HG02840 (cell line): Measurements from ENCODE around the gene CXCR3.
"Not testable (repeated sequence)": the region's sequence is repeated elsewhere in the genome, so short reads cannot be mapped to it uniquely, and the experiment has no call there.

ENCODE experiments used
- ATAC-seq: cut with Tn5 transposase; IDR thresholded peaks from one replicate; pipeline ENCODE4 v1.9.1; 2021; ENCODE audit warnings: mild to moderate bottlenecking, moderate library complexity, moderate number of reproducible peaks; ENCODE audit not compliant: unreplicated experiment, low FRiP score

The CXCR3 gene

DNA sequence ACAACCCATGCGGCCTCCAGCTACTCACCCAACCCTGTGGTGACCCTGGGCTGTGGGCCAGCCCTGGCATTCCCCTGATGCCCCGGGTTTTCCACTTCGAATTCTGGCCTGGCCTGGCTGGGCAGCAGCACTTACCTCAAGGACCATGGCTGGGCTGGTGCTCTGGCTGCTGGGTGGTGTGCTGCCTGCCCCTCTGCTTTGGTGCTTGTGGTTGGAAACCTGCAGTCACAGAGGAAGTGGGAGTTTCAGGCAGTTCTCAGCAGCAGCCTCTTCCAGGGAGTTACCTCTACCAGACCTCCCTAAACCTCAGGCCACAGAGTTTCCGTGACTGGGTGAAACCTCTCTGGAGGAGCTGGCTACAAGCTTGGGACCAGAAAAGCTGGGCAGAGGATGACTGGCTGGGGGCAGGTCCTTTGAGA lies at the start of gene CXCR3:
Gene CXCR3, minus strand, starts transcription at position 209 of the 419 bp plus-strand sequence. Its CDS starts 62 bp downstream, at position 147.
- ATAC-seq: no peak

DNA sequence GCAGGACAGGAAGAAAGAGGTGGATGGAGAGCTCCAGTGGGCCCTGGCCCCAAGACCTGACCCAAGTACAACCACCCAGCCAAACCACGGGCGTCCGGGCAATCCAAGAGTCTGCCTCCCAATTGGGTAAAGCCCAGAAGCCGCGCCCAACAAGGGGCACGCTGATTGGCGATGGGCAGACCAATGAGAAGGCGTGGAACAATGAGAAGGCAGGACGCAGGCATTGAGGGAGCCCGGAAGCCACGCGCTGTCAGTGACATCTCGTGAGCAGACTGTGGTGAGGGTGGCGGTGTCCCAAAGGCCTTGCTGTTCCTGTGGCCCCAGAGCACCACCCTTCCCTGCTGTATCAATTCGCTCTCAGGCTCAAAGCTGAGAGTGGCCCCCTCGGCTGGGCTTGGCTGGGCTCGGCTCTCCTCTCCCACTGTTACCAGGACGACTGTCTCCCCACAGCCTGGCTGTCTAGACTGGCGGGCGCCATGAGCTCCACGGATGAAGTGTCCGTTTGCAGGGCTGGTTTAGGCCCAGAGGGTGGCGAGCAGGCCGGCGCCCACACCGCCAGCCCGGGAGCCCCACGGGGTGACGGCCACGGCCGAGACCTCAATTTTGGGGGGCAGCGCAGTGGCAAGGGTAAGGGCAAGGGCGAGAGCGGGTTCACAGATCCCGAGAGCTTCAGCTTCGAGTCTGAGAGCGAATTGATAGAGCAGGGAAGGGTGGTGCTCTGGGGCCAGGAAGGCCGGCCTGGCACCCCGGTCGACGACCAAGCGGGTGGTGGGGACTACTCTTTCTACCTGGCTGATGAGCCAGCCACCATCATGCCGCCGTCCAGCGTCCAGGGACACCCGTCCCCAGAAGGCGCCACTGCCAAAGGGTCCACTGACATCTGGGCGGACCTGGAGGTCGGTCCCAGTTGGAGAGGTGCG lies 49.3 kb upstream of the CXCR3 start, which contains the start of gene LOC101059915:
Gene LOC101059915, plus strand, starts transcription at position 219 of the 920 bp plus-strand sequence.
- no peak for ATAC-seq

DNA sequence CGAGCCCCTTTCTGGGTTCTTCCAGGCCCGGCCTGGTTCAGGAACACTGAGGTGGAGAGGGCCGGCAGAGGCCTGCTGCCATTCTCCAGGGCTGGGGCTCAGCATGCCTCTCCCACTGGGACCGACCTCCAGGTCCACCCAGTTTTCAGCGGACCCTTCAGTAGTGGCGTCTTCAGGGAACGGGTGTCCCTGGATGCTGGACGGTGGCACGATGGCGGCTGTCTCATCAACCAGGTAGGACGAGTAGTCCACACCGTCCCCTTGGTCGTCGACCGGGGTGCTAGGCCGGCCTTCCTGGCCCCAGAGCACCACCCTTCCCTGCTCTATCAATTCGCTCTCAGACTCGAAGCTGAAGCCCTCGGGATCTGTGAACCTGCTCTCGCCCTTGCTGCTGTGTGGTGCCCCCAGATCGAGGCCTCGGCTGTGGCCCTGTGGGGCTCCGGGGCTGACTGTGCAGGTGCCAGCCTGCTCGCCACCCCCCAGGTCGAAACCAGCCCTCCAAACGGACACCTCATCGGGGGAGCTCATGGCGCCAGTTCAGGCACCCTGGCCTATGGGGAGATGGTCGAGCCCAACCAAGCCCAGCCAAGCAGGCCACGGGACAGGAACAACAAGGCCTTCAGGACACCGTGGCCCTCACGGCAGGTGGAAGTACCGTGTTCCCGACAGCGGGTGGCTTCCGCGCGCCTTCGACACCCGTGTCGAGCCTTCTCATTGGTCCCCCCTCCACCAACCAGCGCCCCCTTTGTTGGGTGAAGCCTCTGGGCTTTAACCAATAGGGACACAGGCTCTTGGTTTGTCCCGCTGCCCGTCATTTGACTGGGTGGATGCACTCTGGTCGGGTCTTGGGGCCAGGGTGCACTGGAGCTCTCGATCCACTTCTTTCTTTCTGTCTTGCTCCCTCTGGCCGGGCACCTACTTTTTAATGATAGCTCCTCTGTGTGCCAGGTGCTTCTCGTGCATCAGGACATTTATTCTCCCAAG lies 48.2 kb upstream of the CXCR3 start:
- ATAC-seq: no peak

DNA sequence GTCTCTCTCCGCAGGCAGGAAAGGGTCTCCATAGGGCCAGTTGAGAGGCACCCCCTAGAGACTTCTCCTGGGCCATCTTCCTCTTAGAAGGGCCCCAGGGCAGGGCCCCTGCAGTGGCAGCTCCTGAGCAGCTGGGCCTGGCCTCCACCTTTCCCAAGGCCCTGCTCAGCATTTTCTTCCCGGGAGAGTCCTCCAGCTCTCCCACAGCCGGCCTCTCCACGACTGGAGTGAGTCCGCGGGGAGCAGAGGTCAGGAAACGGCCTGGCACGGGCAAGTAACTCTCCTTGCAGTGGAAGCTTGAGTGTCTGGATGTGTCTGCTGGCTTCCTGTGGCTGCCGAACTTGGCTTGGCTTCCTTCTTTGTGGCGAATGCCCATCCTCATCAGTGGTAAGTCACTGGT lies 47.4 kb upstream of the CXCR3 start:
- ATAC-seq: no peak

DNA sequence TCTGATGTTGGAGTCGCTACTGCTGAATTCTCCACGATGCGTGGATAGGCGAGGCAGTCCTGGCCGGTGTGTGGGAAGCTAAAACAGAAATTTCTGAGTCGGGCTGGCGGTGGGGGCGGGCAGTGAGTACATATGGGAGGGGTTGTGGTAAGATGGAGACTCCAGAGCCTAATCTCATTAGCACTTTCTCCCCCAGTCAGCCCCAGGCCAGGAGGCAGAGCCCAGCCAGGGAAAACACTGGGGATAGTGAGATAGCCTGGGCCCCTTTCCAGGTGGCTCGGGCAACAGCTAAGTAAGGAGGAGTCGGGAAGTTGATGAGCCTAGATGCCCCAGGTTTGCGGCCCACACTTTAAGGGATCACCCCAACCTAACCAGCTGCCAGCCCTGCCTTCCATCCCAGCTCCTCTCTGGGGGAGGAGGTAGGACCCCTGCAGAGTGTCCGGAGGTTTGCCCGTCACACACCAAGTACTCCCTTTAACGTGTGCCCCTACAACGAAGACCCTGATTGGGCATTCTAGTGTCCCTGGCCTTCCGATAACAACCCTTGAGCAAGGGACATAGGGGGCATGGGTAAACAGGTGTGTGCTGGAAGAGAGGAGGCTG lies 46.7 kb upstream of the CXCR3 start:
- no peak for ATAC-seq

DNA sequence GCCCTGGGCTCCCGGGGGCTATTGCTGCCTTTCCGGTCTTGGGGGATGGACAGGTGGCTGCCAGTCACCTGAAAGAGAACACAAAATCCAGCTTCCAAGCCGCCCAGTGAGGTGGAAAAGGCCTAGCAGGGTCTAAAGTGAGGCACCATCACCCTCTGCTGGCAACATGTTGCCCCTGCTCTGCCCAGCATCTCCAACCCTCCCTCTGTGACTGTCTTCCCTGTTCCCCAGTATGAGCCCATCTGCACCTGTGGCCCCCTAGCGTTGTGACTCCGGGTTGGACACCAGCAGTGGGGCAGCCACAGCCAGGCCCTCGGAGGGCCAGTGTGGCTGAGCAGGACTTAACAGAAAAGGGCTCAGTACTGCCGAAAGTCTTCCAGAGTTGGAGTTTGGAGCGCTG lies 45.9 kb upstream of the CXCR3 start:
- ATAC-seq: not testable (repeated sequence)

DNA sequence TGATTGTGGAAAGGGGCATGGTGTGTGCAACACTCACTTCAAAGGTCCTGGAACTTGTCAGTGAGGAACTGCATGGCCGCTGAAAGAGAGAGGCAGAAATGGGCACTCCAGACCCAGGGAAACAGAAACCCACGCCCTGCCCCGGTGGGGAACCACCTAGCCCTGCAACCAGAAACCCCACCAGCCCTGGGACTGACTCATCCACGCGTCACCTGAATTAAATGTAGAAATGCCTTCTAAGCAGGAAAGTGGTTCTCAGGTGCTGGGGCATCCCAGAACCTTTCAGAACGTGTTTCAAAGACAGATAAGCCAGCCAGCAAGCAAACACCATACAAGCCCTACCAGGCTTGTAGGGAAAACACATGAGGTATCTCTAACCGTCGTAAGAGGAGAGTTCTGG lies 44.9 kb upstream of the CXCR3 start:
- ATAC-seq: not testable (repeated sequence)

DNA sequence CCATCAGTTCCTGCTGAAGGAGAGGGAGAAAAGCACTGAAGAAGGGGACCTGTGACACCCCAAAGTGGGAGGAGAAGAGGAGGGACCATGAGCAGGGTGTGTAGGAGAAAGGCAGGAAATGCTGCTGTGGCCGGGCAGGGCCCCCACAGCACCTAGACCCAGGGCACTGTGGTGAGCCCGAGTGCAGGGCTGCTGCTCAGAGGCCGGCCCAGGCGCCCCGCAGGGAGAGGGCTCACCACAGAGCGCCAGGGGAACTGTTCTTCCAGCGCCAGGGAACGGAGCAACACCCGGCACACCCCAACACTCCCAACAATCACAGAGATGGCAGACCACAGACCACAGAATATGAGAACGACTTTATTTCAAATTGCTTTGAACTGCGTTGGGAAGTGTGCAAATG lies 44.3 kb upstream of the CXCR3 start:
- ATAC-seq: not testable (repeated sequence)

DNA sequence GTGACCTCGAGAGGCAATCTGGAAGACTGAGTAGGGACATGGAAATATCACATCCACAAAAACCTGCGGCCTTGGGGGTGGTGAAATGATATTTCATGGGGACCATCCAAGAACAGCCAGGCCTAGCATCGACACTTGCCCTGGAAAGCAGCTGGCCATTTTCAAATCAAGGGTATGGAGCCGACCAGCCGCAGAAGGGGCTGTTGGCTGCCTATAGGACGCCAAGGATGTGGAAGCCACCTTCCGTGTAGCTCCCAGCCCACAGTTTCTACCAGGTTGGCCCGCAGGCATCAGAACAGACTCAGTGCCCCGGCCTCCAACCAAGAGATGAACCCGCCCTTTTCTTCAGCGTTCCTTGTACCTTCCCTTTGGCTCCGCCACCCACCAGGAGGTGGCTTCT lies 43.6 kb upstream of the CXCR3 start:
- ATAC-seq: no peak

DNA sequence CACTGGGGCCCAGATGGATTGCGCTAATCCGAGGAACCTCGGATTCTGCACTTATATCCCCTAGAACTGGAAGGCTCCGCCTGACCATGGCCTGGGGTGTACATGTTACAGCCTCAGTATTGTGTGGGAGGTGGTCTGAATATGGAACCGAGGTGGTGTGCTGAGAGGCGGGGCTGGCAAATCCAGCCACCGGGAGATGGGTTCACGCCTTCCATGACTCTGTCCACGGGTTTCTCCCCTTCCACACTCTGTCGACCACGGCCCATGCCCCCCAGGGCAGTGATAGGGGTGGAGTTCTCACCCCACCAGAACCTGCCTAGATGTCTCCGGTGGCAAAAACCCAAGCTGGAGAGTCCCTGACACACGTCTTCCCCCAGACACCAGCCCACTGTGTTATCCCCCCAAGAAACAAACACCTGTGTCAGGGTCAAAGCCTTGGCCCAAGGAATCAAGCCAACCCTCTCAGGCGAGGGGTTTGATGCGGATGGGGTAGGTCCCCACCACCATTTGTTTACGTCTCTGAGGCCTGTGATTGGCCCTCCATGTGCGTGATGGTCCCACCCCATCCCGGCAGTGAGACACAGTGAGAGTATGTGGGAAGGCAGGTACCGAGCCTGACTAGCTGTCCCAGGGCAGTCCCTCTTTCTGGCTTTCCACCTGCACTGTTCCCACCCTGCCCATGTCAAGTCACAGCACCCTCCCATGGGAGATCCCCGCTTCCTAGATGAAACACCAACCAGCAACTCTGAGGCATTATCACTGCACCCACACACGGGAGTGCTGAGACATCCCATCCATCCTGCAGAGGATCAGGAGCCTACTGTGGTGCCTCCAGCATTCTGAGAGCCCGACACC lies 42.5 kb upstream of the CXCR3 start:
- ATAC-seq: no peak

DNA sequence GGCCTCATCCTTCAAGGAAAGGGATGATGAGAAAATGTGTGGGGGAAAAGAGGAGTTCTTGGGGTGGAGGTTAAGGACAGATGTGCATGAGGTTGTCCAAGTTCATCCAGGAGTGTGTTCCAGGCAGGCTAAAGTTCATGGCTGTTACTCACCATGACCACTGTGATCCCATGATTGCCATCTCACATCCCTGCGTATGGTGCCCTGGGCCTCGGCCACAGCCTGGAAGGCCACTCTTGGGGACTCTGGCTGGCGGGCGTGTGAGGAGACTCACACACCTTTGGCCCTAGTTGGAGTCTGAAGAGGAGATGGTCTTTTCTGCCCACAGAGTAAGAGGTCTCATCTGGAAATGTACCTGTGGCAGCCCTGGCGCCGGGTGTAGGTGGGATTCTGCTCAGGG lies 41.6 kb upstream of the CXCR3 start:
- no peak for ATAC-seq

DNA sequence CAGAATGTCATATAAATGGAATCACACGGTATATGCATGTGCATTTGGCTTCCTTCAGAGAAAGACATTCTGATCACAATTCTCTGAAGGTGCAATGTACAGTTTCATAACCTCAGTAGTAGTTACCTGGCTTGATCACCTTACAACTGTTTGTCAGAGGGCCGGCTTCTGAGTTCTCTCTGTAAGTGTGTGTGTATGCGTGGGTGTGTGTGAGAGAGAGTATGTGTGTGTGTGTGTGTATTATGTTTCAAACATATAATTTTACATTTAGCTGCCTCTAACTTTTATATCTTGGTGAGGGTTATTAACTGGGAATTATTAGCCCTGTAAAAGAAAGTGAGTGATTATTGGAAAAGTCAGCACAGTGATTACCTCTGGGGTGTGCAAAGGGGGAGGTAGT lies 41.0 kb upstream of the CXCR3 start:
- no peak for ATAC-seq

DNA sequence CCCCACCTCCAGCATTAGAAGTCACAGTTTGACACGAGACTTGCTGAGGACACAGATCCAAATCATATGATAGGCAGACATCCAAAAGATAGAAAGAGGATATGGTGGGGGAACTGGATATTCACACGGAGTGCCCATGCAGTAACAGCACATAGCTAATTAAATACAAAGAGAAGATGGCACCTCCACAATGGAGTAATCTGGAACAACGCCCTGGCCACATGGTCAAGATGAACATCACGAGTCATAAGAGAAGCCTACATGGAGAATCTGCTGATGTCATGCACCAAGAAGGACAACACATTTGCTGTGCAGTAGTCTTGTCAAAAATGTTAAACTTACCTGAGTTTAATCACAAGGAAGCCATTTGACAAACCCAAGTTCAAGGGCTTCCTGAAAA lies 39.0 kb upstream of the CXCR3 start:
- ATAC-seq: no peak

DNA sequence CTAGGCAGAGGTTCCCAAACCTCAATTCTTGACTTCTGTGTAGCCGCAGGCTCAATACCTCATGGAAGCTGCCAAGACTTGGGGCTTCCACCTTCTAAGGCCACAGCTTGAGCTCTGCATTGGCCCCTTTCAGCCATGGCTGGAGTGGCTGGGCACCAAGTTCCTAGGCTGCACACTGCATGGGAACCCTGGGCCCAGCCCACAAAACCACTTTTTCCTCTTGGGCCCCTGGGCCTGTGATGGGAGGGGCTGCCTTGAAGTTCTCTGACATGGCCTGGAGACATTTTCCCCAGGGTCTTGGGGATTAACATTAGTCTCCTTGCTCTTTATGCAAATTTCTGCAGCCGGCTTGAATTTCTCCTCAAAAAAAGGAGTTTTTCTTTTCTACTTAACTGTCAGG lies 35.0 kb upstream of the CXCR3 start:
- ATAC-seq: no peak

DNA sequence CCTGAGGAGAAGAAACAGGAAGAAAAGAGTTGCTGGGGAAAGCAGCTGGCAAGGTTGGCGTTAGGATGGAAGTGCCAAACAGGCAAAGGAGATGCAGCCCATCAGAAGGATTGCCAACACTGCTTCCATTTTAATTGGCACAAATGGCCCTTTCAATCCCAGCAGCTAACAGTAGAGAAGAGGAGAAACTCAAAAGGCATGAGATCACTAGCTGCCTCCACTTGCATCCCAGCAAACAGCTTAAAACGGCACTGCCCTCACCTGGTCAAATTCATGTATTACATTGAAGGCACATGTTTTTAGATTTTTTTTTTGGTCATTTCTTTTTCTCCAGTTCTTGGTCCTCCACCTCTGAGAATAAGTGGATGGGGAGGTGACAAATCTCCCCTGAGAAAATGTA lies 34.1 kb upstream of the CXCR3 start:
- ATAC-seq: no peak

DNA sequence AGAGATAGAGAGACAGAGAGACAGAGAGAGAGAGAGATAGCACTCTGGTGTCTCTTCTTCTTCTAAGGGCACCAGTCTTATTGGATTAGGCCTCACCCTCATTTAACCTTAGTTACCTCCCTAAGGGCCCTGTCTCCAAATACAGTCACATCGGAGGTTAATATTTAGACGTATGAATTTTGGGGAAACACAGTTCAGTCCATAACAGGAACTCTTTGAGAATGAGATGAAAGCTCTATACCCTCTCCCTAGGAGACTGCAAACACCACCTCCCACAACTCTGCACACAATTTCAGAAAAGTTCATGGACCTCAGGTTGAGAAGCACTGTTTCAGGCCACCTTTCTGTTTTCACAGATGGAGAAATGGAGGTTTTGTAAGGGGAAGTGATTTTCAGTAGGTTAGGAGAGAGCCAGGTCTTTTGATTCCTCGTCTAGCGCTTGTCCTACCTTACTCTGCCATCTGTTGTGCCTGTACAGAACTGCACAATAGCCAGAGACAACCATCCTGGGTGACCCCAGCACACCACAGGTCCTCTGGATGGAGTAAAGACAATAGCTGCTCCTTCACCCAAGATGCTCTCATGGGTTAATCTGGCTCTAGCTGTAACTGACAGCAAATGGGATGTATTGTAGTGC lies 32.1 kb upstream of the CXCR3 start:
- ATAC-seq: no peak

DNA sequence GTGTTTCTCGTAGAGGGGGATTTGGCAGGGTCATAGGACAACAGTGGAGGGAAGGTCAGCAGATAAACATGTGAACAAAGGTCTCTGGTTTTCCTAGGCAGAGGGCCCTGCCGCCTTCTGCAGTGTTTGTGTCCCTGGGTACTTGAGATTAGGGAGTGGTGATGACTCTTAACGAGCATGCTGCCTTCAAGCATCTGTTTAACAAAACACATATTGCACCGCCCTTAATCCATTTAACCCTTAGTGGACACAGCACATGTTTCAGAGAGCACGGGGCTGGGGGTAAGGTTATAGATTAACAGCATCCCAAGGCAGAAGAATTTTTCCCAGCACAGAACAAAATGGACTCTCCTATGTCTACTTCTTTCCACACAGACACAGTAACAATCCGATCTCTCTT lies 26.1 kb upstream of the CXCR3 start:
- not testable (repeated sequence) for ATAC-seq

DNA sequence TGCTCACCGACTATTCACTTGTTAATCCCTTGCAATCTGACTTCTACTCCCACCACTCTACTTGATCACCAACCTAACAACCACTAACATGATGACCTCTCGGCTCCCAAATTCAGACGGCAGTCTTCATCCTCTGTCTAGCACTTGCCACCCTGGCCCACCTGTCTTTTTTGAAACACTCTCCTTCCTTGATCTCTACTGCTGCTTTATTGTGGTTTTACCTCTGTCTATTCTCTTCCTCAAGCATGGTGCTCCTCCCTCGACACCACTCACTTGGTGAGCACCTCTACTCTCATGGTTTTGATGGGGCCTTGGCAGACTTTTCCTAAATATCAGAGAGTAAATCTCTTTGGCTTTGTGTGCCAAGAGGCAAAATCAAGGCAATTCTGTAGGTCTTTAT lies 21.7 kb upstream of the CXCR3 start:
- no peak for ATAC-seq

DNA sequence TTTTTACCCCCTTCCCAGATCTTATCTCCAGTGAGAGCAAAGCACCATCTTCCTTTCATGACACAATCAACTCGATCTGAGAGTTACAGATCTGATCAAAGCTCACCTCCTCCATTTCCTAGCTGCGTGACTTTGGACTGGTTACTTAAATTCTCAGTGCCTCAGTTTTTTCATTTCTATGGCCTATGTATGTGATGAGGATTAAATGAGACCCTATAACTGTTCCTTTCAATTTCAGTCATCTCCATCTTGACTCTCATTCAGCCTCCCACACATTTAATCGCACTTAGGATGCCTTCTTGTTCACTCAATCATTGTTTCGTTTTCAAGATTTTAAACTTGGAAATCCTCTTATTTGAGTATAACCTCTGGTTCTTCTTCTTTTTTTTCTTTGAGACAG lies 20.1 kb upstream of the CXCR3 start:
- no peak for ATAC-seq
